Parathyroid adenoma (tissue), 2 donors: ENCODE results near the gene HOXD12.

Experiments
- H2AFZ ChIP-seq: fragments of 300-600 bp; sonication (generic); one replicate; pipeline ENCODE4 v1.7.0; 2017; ENCODE audit warnings: antibody characterized with exemption, mild to moderate bottlenecking
- H3K27ac ChIP-seq: fragments of 300-600 bp; sonication (generic); one replicate; pipeline ENCODE4 v1.7.0; 2017
- H3K27me3 ChIP-seq: fragments of 300-600 bp; sonication (generic); one replicate; pipeline ENCODE4 v1.7.0; 2017; ENCODE audit warnings: low read length; ENCODE audit not compliant: control insufficient read depth, insufficient read depth
- H3K36me3 ChIP-seq: fragments of 300-600 bp; sonication (generic); one replicate; pipeline ENCODE4 v1.7.0; 2017; ENCODE audit warnings: low read length; ENCODE audit not compliant: control insufficient read depth, insufficient read depth
- H3K4me1 ChIP-seq: fragments of 300-600 bp; sonication (generic); one replicate; pipeline ENCODE4 v1.7.0; 2017; ENCODE audit warnings: control low read depth
- H3K4me2 ChIP-seq: fragments of 300-600 bp; sonication (generic); one replicate; pipeline ENCODE4 v1.7.0; 2017; ENCODE audit warnings: low read length
- H3K4me3 ChIP-seq: fragments of 300-600 bp; sonication (generic); one replicate; pipeline ENCODE4 v1.7.0; 2017; ENCODE audit warnings: low read depth, low read length
- H3K79me2 ChIP-seq: fragments of 300-600 bp; sonication (generic); one replicate; pipeline ENCODE4 v1.7.0; 2017; ENCODE audit warnings: control low read depth
- H3K9ac ChIP-seq: fragments of 300-600 bp; sonication (generic); one replicate; pipeline ENCODE4 v1.7.0; 2017; ENCODE audit warnings: mild to moderate bottlenecking
- H3K9me3 ChIP-seq: fragments of 300-600 bp; sonication (generic); one replicate; pipeline ENCODE4 v1.7.0; 2017; ENCODE audit warnings: low read length; ENCODE audit not compliant: control insufficient read depth
- TF ChIP-seq, protein P1 (sequence below): fragments of 300-600 bp; sonication (generic); IDR thresholded peaks from one replicate; pipeline ENCODE4 v1.7.0; 2017; ENCODE audit warnings: antibody characterized with exemption, mild to moderate bottlenecking
- donor health status: primary hyperparathyroidism.

The HOXD12 gene

DNA sequence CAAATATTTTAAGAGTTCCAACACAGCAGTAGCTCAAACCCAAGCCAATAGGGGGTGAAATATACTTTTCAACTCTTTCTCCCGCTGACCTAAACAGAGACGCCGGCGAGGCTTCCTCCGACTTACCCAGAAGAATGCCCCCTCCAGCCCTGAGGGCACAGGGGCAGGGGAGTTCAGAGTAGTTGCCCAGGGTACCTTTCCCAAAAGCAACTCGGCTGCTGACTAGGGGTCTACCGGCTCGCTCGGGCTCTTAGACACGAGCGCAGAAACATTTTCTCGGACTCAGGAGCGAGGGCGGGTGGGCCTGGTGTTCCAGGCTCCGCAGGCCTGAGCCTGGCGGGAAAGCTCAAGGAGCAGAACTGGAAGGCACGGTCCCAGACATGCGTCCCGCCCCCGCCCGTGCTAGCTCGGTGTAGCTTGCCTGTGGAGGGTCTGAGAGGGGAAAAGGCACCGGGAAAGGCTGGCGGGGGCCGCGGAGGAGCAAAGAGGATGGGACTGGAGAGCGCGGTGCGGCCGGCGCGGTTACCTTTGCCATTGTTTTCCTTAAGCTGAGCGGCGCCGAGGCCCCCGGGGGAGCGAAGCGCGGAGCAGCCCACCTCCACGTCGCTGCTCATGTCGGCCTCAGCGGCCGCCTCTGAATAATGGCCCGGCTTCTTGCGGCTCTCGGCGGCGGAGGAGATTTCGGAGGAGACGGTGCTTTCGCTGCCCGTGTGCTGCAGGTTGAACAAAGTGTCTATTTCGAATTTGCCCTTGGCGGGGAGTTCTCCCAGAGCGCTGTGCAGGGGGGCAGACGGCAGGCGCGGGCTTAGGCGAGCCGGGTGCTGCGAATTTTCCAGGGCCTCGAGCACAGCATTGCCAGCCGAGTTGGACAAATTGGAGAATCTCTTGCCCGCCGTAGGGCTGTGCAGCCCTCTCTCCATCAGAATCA is 16.5 kb upstream of the HOXD12 start:
- H3K79me2 ChIP-seq = no peaks in the 10 kb centered on the region
- no peak overlapping the region for H3K4me3 ChIP-seq
- H2AFZ ChIP-seq = no peak overlapping the region
- H3K9me3 ChIP-seq = peaks cover 5% of the 10 kb centered on the region
- H3K4me1 ChIP-seq = no peaks in the 10 kb centered on the region
- no peak overlapping the region for H3K27ac ChIP-seq
- no peaks in the 10 kb centered on the region for H3K36me3 ChIP-seq
- H3K4me2 ChIP-seq = no peak overlapping the region
- TF ChIP-seq, protein P1, sequence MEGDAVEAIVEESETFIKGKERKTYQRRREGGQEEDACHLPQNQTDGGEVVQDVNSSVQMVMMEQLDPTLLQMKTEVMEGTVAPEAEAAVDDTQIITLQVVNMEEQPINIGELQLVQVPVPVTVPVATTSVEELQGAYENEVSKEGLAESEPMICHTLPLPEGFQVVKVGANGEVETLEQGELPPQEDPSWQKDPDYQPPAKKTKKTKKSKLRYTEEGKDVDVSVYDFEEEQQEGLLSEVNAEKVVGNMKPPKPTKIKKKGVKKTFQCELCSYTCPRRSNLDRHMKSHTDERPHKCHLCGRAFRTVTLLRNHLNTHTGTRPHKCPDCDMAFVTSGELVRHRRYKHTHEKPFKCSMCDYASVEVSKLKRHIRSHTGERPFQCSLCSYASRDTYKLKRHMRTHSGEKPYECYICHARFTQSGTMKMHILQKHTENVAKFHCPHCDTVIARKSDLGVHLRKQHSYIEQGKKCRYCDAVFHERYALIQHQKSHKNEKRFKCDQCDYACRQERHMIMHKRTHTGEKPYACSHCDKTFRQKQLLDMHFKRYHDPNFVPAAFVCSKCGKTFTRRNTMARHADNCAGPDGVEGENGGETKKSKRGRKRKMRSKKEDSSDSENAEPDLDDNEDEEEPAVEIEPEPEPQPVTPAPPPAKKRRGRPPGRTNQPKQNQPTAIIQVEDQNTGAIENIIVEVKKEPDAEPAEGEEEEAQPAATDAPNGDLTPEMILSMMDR = no peak
- no peak overlapping the region for H3K9ac ChIP-seq
- peaks cover 52% of the 10 kb centered on the region for H3K27me3 ChIP-seq

DNA sequence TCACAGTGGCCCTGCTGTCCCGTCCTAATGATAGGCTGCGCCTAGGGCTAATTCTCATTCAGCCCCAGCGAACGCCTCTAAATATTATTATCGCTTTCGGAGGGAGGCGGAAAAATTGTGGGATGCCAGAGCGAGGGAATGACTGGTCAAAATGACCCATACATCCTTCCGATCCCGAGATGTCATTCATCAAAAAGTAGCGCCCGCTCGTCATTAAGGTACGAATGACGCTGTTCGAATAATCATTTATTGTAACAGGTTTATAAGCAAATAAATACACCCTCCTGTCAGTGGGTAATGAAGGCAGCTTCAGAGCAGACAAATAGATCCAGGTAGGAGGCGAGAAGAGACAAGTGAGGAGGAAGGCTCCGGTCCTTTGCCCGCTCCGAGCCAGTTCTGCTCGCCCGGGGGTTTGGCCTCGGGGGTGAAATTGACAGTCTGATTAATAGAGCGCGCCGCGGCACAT is 15.8 kb upstream of the HOXD12 start, which contains the start of gene EVX2:
Gene EVX2, minus strand, starts transcription at position 167 of the 466 bp plus-strand sequence. CDS start 186 bp downstream, outside the sequence.
- Histone ChIP-seq H3K9ac (no peak within 1 kb of the TSS), H2AFZ (no peak within 1 kb of the TSS), H3K36me3 (no peaks in the 10 kb centered on the region), H3K27ac (no peak within 1 kb of the TSS), H3K4me1 (no peaks in the 10 kb centered on the region), H3K4me3 (no peak within 1 kb of the TSS), H3K27me3 (peaks cover 52% of the 10 kb centered on the region), H3K79me2 (no peaks in the 10 kb centered on the region), H3K4me2 (no peak within 1 kb of the TSS), H3K9me3 (peaks cover 5% of the 10 kb centered on the region)
- TF ChIP-seq, protein P1 = no peak

DNA sequence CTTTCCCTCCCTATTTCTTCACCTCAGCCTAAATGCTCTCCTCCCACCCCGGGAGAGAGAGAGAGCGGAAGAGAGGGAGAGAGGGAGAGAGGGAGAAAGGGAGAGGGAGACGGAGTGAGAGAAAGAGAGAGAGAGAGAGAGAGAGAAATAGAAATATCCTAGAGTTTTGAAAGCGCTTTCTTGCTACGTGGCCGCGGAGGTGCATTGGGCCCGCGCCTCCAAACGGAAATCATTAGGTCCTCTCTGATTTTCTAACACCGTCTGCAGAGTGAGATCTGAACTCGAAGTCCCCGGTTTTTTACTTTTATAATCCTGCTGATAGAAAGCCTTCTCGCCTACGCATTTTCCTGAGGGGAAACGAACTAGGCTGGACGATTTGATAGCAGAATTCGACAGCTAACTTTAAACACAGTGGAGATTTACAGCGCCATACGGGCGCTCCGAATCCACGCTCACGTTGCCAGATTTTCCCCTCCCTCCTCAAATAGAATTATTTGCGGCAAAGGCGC is 14.9 kb upstream of the HOXD12 start:
- H3K79me2 ChIP-seq = no peaks in the 10 kb centered on the region
- H3K36me3 ChIP-seq = no peaks in the 10 kb centered on the region
- H3K9me3 ChIP-seq = peaks cover 5% of the 10 kb centered on the region
- H3K27me3 ChIP-seq = peaks cover 55% of the 10 kb centered on the region
- TF ChIP-seq, protein P1 = no peak
- H3K4me1 ChIP-seq = no peaks in the 10 kb centered on the region
- H3K4me3 ChIP-seq = no peak overlapping the region
- H3K27ac ChIP-seq = no peak overlapping the region
- H3K9ac ChIP-seq = no peak overlapping the region
- H3K4me2 ChIP-seq = no peak overlapping the region
- no peak overlapping the region for H2AFZ ChIP-seq

DNA sequence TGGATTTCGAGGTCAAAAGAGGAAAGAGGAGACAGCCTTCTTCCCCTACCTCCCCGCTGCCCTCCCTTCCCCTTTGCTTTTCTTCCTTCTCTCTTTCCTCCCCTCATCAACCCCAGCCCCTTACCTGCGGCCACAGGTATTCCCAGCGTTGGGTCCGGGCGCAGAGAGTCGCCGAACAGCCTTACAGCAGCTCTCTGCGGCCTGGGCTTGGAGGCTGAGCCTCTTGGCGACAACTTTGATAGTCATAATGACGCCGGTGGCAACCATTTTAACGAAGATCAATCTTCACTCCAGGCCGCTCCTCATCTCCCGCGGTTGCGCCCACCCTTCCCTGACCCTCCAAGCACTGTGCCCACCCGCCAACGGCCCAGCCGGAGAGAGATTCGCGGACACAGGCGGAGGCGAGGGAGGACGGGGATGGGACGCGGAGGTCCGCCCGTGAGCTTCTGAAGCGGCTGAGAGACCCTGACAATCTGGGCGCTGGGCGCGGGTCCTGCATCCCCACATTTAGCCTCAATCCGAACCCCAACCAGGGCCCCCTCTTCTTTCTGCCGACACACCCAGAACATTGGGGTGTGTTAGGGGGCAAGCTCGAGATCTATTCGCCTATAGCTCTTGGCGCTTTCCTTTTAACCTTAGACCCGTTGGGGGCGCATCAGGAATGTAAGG is 14.3 kb upstream of the HOXD12 start:
- Histone ChIP-seq H3K27ac (no peak overlapping the region), H3K27me3 (peaks cover 61% of the 10 kb centered on the region), H3K4me1 (no peaks in the 10 kb centered on the region), H3K9me3 (peaks cover 5% of the 10 kb centered on the region), H3K36me3 (no peaks in the 10 kb centered on the region), H2AFZ (no peak overlapping the region), H3K4me3 (no peak overlapping the region), H3K79me2 (no peaks in the 10 kb centered on the region), H3K9ac (no peak overlapping the region), H3K4me2 (no peak overlapping the region)
- TF ChIP-seq, protein P1 = no peak
